Keratinocyte (primary cell): ENCODE data around the gene INSR. TPM values are rescaled to one million over a fixed set of nuclear protein-coding genes. Genes with fewer than 3 reads are reported as not detected.

Source experiments
- DNase-seq: peaks from one replicate; pipeline ENCODE4 v3.0.0-alpha.2; 2011; ENCODE audit warnings: low read depth, missing footprints, low spot score
- FAIRE-seq: peaks from 2 replicates; lab custom pipeline; 2011; peaks lifted over from hg19 to GRCh38; lab: Jason Lieb, UNC
- H2AFZ ChIP-seq: 2 replicates; pipeline ENCODE4 v1.6.0; 2012; ENCODE audit warnings: low read length, control low read depth, inconsistent platforms; ENCODE audit not compliant: control insufficient read depth
- H3K27ac ChIP-seq: 2 replicates; pipeline ENCODE4 v1.5.1; 2011; ENCODE audit warnings: low read length; ENCODE audit not compliant: control insufficient read depth, insufficient read depth
- H3K27me3 ChIP-seq: 3 replicates; pipeline ENCODE4 v1.6.0; 2011; ENCODE audit warnings: low read length; ENCODE audit not compliant: control insufficient read depth, insufficient read depth; ENCODE audit errors: extremely low read depth
- H3K36me3 ChIP-seq, 2 experiments: 2 replicates in 1 of 2; 3 replicates in 1 of 2; pipeline ENCODE4 v1.5.1; 2011; ENCODE audit warnings: low read length in 2 of 2, mild to moderate bottlenecking in 1 of 2; ENCODE audit not compliant: control insufficient read depth in 2 of 2, insufficient read depth in 2 of 2; ENCODE audit errors: extremely low read depth in 1 of 2
- H3K4me1 ChIP-seq: 3 replicates; pipeline ENCODE4 v1.5.1; 2011; ENCODE audit warnings: low read length; ENCODE audit not compliant: control insufficient read depth, insufficient read depth; ENCODE audit errors: extremely low read depth
- H3K4me2 ChIP-seq: 3 replicates; pipeline ENCODE4 v1.6.0; 2011; ENCODE audit warnings: low read depth, low read length; ENCODE audit not compliant: control insufficient read depth, insufficient read depth; ENCODE audit errors: extremely low read depth
- H3K4me3 ChIP-seq, 3 experiments: fragments of 200-600 bp in 1 of 3; sonication (generic) in 1 of 3; 2 replicates in 2 of 3; 3 replicates in 1 of 3; pipeline ENCODE4 v1.5.1; 2011 to 2016; ENCODE audit warnings: low read length in 3 of 3, mild to moderate bottlenecking in 3 of 3, control low read depth in 2 of 3, inconsistent platforms in 1 of 3, low read depth in 1 of 3, mixed read lengths in 1 of 3, mixed run types in 1 of 3, moderate library complexity in 1 of 3; ENCODE audit not compliant: control insufficient read depth in 2 of 3, insufficient read depth in 2 of 3; ENCODE audit errors: extremely low read depth in 1 of 3
- H3K79me2 ChIP-seq: 2 replicates; pipeline ENCODE4 v1.6.0; 2012; ENCODE audit warnings: low read length; ENCODE audit not compliant: control insufficient read depth, insufficient read depth
- H3K9ac ChIP-seq: 3 replicates; pipeline ENCODE4 v1.6.0; 2011; ENCODE audit warnings: low read length; ENCODE audit not compliant: control insufficient read depth, insufficient read depth; ENCODE audit errors: extremely low read depth
- H3K9me1 ChIP-seq: 3 replicates; pipeline ENCODE4 v1.6.0; 2011; ENCODE audit warnings: low read length; ENCODE audit not compliant: control insufficient read depth, insufficient read depth; ENCODE audit errors: extremely low read depth
- H3K9me3 ChIP-seq: 2 replicates; pipeline ENCODE4 v1.5.1; 2012; ENCODE audit warnings: low read depth, low read length; ENCODE audit not compliant: control insufficient read depth
- H4K20me1 ChIP-seq: 3 replicates; pipeline ENCODE4 v1.6.0; 2011; ENCODE audit warnings: low read length; ENCODE audit not compliant: control insufficient read depth, insufficient read depth; ENCODE audit errors: extremely low read depth
- CTCF ChIP-seq, 3 experiments: IDR thresholded peaks in 1 of 3; conservative IDR thresholded peaks in 1 of 3; optimal IDR thresholded peaks in 1 of 3; 2 replicates in 2 of 3; 3 replicates in 1 of 3; pipeline versions ENCODE3 to v1.5.1; 2011; ENCODE audit warnings: low read length in 3 of 3, mild to moderate bottlenecking in 3 of 3, moderate library complexity in 2 of 3, control low read depth in 1 of 3, inconsistent platforms in 1 of 3; ENCODE audit not compliant: insufficient read depth in 2 of 3; ENCODE audit errors: extremely low read depth in 1 of 3
- EZH2 ChIP-seq: IDR thresholded peaks from one replicate; pipeline ENCODE4 v1.6.1; 2012; ENCODE audit warnings: inconsistent platforms, mild to moderate bottlenecking, low read length, moderate library complexity
- dilution Hi-C: fragments of 300-500 bp; cut with MboI; formaldehyde crosslinking; loops from one replicate; pipeline ENCODE4 v1.7.0; 2020; ENCODE audit warnings: low sequenced_read_pairs; ENCODE audit not compliant: extremely low pct_ligation_motif_present
- polyA plus RNA-seq, 5 experiments: library from polyadenylated mRNA; depleted of rRNA in 3 of 5; stranded (reverse) in 3 of 5; stranded (forward) in 1 of 5; unstranded in 1 of 5; fragments of >200 nt; gene quantifications; 1 replicate in 1 of 5; 2 replicates in 3 of 5; 3 replicates in 1 of 5; pipeline versions ENCODE4 v1.2.1 to v1.2.3, GENCODE V29; 2011 to 2012; ENCODE audit warnings: missing spikeins in 2 of 5, low read depth in 1 of 5, low replicate concordance in 1 of 5

INSR gene
- polyA plus RNA-seq, 1 donor (not counting 4 experiments of a cell fraction or from before 2014, with no cell fraction given): 1.2 TPM

- FAIRE-seq (no peak), DNase-seq (no peak)
- no peaks in the 10 kb centered on the region for H3K79me2 ChIP-seq
- no peak overlapping the region for H3K9ac ChIP-seq
- no peaks in the 10 kb centered on the region for H3K9me3 ChIP-seq
- H4K20me1 ChIP-seq: no peaks in the 10 kb centered on the region
- H3K4me3 ChIP-seq: no peak overlapping the region
- H2AFZ ChIP-seq: no peak overlapping the region
- H3K27me3 ChIP-seq: no peaks in the 10 kb centered on the region
- no peak overlapping the region for H3K4me2 ChIP-seq
- no peaks in the 10 kb centered on the region for H3K36me3 ChIP-seq
- TF ChIP-seq CTCF (optimal IDR thresholded peaks at IDR 0.05 in 1 of 3, IDR thresholded peaks at IDR 0.05 in 1 of 3, conservative IDR thresholded peaks at IDR 0.05 in 1 of 3; ENCODE audit: extremely low read depth in 1 of 3, insufficient read depth in 2 of 3, low read length in 3 of 3) (no peak), EZH2 (no peak)
- H3K27ac ChIP-seq: no peak overlapping the region
- no peaks in the 10 kb centered on the region for H3K9me1 ChIP-seq
- dilution Hi-C loops: no loop called here
- H3K4me1 ChIP-seq: no peaks in the 10 kb centered on the region
Measured at GRCh38 chr19:7145494-7145893, 148.7 kb downstream of the INSR start.

DNA sequence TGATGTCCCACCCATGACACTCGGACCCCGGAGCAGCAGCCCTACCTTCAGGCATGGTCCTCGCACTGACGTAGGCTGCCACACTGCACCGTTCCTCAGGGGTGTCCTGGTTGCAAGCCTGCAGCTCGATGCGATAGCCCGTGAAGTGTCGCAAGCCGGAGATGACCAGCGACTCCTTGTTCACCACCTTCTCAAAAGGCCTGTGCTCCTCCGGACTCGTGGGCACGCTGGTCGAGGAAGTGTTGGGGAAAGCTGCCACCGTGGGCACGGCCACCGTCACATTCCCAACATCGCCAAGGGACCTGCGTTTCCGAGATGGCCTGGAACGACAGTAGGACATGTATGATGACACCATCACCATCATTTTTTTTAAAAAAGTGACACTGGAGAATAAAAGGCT, 151.4 kb downstream of the INSR start:
- no peaks in the 10 kb centered on the region for H4K20me1 ChIP-seq
- H3K4me2 ChIP-seq: no peak overlapping the region
- H3K27me3 ChIP-seq: no peaks in the 10 kb centered on the region
- H3K4me1 ChIP-seq: no peaks in the 10 kb centered on the region
- no peaks in the 10 kb centered on the region for H3K9me3 ChIP-seq
- no peaks in the 10 kb centered on the region for H3K9me1 ChIP-seq
- H3K9ac ChIP-seq: no peak overlapping the region
- H2AFZ ChIP-seq: no peak overlapping the region
- FAIRE-seq: no peak
- TF ChIP-seq CTCF (optimal IDR thresholded peaks at IDR 0.05 in 1 of 3, IDR thresholded peaks at IDR 0.05 in 1 of 3, conservative IDR thresholded peaks at IDR 0.05 in 1 of 3; ENCODE audit: extremely low read depth in 1 of 3, insufficient read depth in 2 of 3, low read length in 3 of 3): no peak
- no peak for TF ChIP-seq EZH2
- no peaks in the 10 kb centered on the region for H3K36me3 ChIP-seq
- no peak for DNase-seq
- dilution Hi-C loops: no loop called here
- no peak overlapping the region for H3K4me3 ChIP-seq
- H3K27ac ChIP-seq: no peak overlapping the region
- no peaks in the 10 kb centered on the region for H3K79me2 ChIP-seq
